ENCODE data around the gene CEMIP. TPM values are rescaled to one million over a fixed set of nuclear protein-coding genes. Genes with fewer than 3 reads are reported as not detected.

Gene CEMIP
- total RNA-seq, 2 donors from 2014 or later: 1.1 to 1.2 TPM

- ATAC-seq (ENCODE audit: insufficient number of reproducible peaks, low FRiP score, low read depth) (no peak), DNase-seq (ENCODE audit: low spot score) (no peak)
- H3K4me3 ChIP-seq: no peak overlapping the region
- no peaks in the 10 kb centered on the region for H3K36me3 ChIP-seq
- H3K4me1 ChIP-seq (ENCODE audit: control insufficient read depth in 1 of 2, low read depth in 2 of 2): no peaks in the 10 kb centered on the region
- H3K27me3 ChIP-seq (replicated peaks; ENCODE audit: insufficient read depth): no peaks in the 10 kb centered on the region
- H3K27ac ChIP-seq: no peak overlapping the region
- TF ChIP-seq CTCF (IDR thresholded peaks at IDR 0.05): no peak
- H3K9me3 ChIP-seq: no peaks in the 10 kb centered on the region
These were observed 29.6 kb upstream of the CEMIP start for GRCh38 chr15:80749589-80749988.

GRCh38 chr15:80750575-80750974, 28.6 kb upstream of the CEMIP start:
- H3K27ac ChIP-seq: no peak overlapping the region
- H3K27me3 ChIP-seq (replicated peaks; ENCODE audit: insufficient read depth): no peaks in the 10 kb centered on the region
- no peaks in the 10 kb centered on the region for H3K9me3 ChIP-seq
- no peak for TF ChIP-seq CTCF (IDR thresholded peaks at IDR 0.05)
- ATAC-seq (ENCODE audit: insufficient number of reproducible peaks, low FRiP score, low read depth) (no peak), DNase-seq (ENCODE audit: low spot score) (no peak)
- H3K4me1 ChIP-seq (ENCODE audit: control insufficient read depth in 1 of 2, low read depth in 2 of 2): no peaks in the 10 kb centered on the region
- no peaks in the 10 kb centered on the region for H3K36me3 ChIP-seq
- H3K4me3 ChIP-seq: no peak overlapping the region

GRCh38 chr15:80752204-80752603, 27.0 kb upstream of the CEMIP start:
- ATAC-seq (ENCODE audit: insufficient number of reproducible peaks, low FRiP score, low read depth) (no peak), DNase-seq (ENCODE audit: low spot score) (no peak)
- no peak overlapping the region for H3K4me3 ChIP-seq
- H3K27ac ChIP-seq: no peak overlapping the region
- no peaks in the 10 kb centered on the region for H3K27me3 ChIP-seq (replicated peaks; ENCODE audit: insufficient read depth)
- no peaks in the 10 kb centered on the region for H3K4me1 ChIP-seq (ENCODE audit: control insufficient read depth in 1 of 2, low read depth in 2 of 2)
- TF ChIP-seq CTCF (IDR thresholded peaks at IDR 0.05): no peak
- no peaks in the 10 kb centered on the region for H3K36me3 ChIP-seq
- H3K9me3 ChIP-seq: no peaks in the 10 kb centered on the region

- no peak for TF ChIP-seq CTCF (IDR thresholded peaks at IDR 0.05)
- H3K4me1 ChIP-seq (ENCODE audit: control insufficient read depth in 1 of 2, low read depth in 2 of 2): no peaks in the 10 kb centered on the region
- ATAC-seq (ENCODE audit: insufficient number of reproducible peaks, low FRiP score, low read depth): no peak
- H3K4me3 ChIP-seq: no peak overlapping the region
- no peak for DNase-seq (ENCODE audit: low spot score)
- no peak overlapping the region for H3K27ac ChIP-seq
- no peaks in the 10 kb centered on the region for H3K36me3 ChIP-seq
- H3K9me3 ChIP-seq: no peaks in the 10 kb centered on the region
- no peaks in the 10 kb centered on the region for H3K27me3 ChIP-seq (replicated peaks; ENCODE audit: insufficient read depth)
These were observed 26.0 kb upstream of the CEMIP start for GRCh38 chr15:80753161-80753560.

GRCh38 chr15:80754014-80754413, 25.2 kb upstream of the CEMIP start:
- Histone ChIP-seq H3K4me3 (no peak overlapping the region), H3K9me3 (no peaks in the 10 kb centered on the region), H3K4me1 (ENCODE audit: control insufficient read depth in 1 of 2, low read depth in 2 of 2) (no peaks in the 10 kb centered on the region), H3K27ac (no peak overlapping the region), H3K36me3 (no peaks in the 10 kb centered on the region), H3K27me3 (replicated peaks; ENCODE audit: insufficient read depth) (no peaks in the 10 kb centered on the region)
- no peak for DNase-seq (ENCODE audit: low spot score)
- ATAC-seq (ENCODE audit: insufficient number of reproducible peaks, low FRiP score, low read depth): no peak
- TF ChIP-seq CTCF (IDR thresholded peaks at IDR 0.05): no peak

Measured in thoracic aorta (tissue), 2 donors.